ENCODE data around the gene RPP14.
"Not testable (repeated sequence)": the region's sequence is repeated elsewhere in the genome, so short reads cannot be mapped to it uniquely, and the experiment has no call there.

GRCh38 chr3:58290446-58290845 is 15.6 kb upstream of the RPP14 start:
- not testable (repeated sequence) for TF ChIP-seq CTCF (conservative IDR thresholded peaks at IDR 0.05; ENCODE audit: low read depth, low read length); CEBPB (IDR thresholded peaks at IDR 0.05; ENCODE audit: low read depth, low read length); MAFK (IDR thresholded peaks at IDR 0.05; ENCODE audit: low read depth, low read length); MXI1 (IDR thresholded peaks at IDR 0.05; ENCODE audit: borderline replicate concordance, low read depth, low read length); RFX5 (IDR thresholded peaks at IDR 0.05; ENCODE audit: low read depth, low read length); BHLHE40 (IDR thresholded peaks at IDR 0.05; ENCODE audit: low read depth, low read length)
